Measurements from ENCODE around the gene RAD51B.

Gene RAD51B

GRCh38 chr14:67998834-67999233, 179.3 kb downstream of the RAD51B start:
- Histone ChIP-seq H3K4me1 (ENCODE audit: control insufficient read depth, low read depth, low read length) (no peaks in the 10 kb centered on the region), H3K9ac (ENCODE audit: low read length) (no peak overlapping the region), H3K9me3 (ENCODE audit: control insufficient read depth, low read depth, low read length) (no peaks in the 10 kb centered on the region), H3K4me3 (ENCODE audit: low read length) (no peak overlapping the region), H3K27me3 (ENCODE audit: control insufficient read depth, insufficient read depth, low read length) (no peaks in the 10 kb centered on the region), H3K27ac (ENCODE audit: low read length) (no peak overlapping the region), H3K36me3 (ENCODE audit: control insufficient read depth, low read depth, low read length) (no peaks in the 10 kb centered on the region)

- H3K36me3 ChIP-seq (ENCODE audit: control insufficient read depth, low read depth, low read length) = no peaks in the 10 kb centered on the region
- H3K9ac ChIP-seq (ENCODE audit: low read length) = no peak overlapping the region
- H3K4me1 ChIP-seq (ENCODE audit: control insufficient read depth, low read depth, low read length) = no peaks in the 10 kb centered on the region
- H3K27ac ChIP-seq (ENCODE audit: low read length) = no peak overlapping the region
- H3K9me3 ChIP-seq (ENCODE audit: control insufficient read depth, low read depth, low read length) = no peaks in the 10 kb centered on the region
- H3K27me3 ChIP-seq (ENCODE audit: control insufficient read depth, insufficient read depth, low read length) = no peaks in the 10 kb centered on the region
- H3K4me3 ChIP-seq (ENCODE audit: low read length) = no peak overlapping the region
These were observed 179.7 kb downstream of the RAD51B start for GRCh38 chr14:67999290-67999689.

- Histone ChIP-seq H3K9ac (ENCODE audit: low read length) (no peak overlapping the region), H3K4me3 (ENCODE audit: low read length) (no peak overlapping the region), H3K9me3 (ENCODE audit: control insufficient read depth, low read depth, low read length) (no peaks in the 10 kb centered on the region), H3K27me3 (ENCODE audit: control insufficient read depth, insufficient read depth, low read length) (no peaks in the 10 kb centered on the region), H3K36me3 (ENCODE audit: control insufficient read depth, low read depth, low read length) (no peaks in the 10 kb centered on the region), H3K27ac (ENCODE audit: low read length) (no peak overlapping the region), H3K4me1 (ENCODE audit: control insufficient read depth, low read depth, low read length) (no peaks in the 10 kb centered on the region)
These were observed 180.3 kb downstream of the RAD51B start for GRCh38 chr14:67999705-68000384.

GRCh38 chr14:68000511-68000910, 180.9 kb downstream of the RAD51B start:
- no peaks in the 10 kb centered on the region for H3K9me3 ChIP-seq (ENCODE audit: control insufficient read depth, low read depth, low read length)
- no peak overlapping the region for H3K27ac ChIP-seq (ENCODE audit: low read length)
- no peaks in the 10 kb centered on the region for H3K27me3 ChIP-seq (ENCODE audit: control insufficient read depth, insufficient read depth, low read length)
- H3K36me3 ChIP-seq (ENCODE audit: control insufficient read depth, low read depth, low read length) = no peaks in the 10 kb centered on the region
- no peak overlapping the region for H3K4me3 ChIP-seq (ENCODE audit: low read length)
- H3K4me1 ChIP-seq (ENCODE audit: control insufficient read depth, low read depth, low read length) = no peaks in the 10 kb centered on the region
- H3K9ac ChIP-seq (ENCODE audit: low read length) = no peak overlapping the region

- H3K27ac ChIP-seq (ENCODE audit: low read length) = no peak overlapping the region
- H3K4me1 ChIP-seq (ENCODE audit: control insufficient read depth, low read depth, low read length) = no peaks in the 10 kb centered on the region
- H3K36me3 ChIP-seq (ENCODE audit: control insufficient read depth, low read depth, low read length) = no peaks in the 10 kb centered on the region
- H3K27me3 ChIP-seq (ENCODE audit: control insufficient read depth, insufficient read depth, low read length) = no peaks in the 10 kb centered on the region
- no peaks in the 10 kb centered on the region for H3K9me3 ChIP-seq (ENCODE audit: control insufficient read depth, low read depth, low read length)
- H3K9ac ChIP-seq (ENCODE audit: low read length) = no peak overlapping the region
- H3K4me3 ChIP-seq (ENCODE audit: low read length) = no peak overlapping the region
These were observed 188.9 kb downstream of the RAD51B start for GRCh38 chr14:68008491-68008890.

GRCh38 chr14:68011406-68012028, 191.9 kb downstream of the RAD51B start:
- Histone ChIP-seq H3K9ac (ENCODE audit: low read length) (no peak overlapping the region), H3K36me3 (ENCODE audit: control insufficient read depth, low read depth, low read length) (no peaks in the 10 kb centered on the region), H3K27ac (ENCODE audit: low read length) (no peak overlapping the region), H3K4me3 (ENCODE audit: low read length) (no peak overlapping the region), H3K9me3 (ENCODE audit: control insufficient read depth, low read depth, low read length) (peaks cover 3% of the 10 kb centered on the region), H3K4me1 (ENCODE audit: control insufficient read depth, low read depth, low read length) (no peaks in the 10 kb centered on the region), H3K27me3 (ENCODE audit: control insufficient read depth, insufficient read depth, low read length) (no peaks in the 10 kb centered on the region)

GRCh38 chr14:68012871-68013270, 193.3 kb downstream of the RAD51B start:
- no peaks in the 10 kb centered on the region for H3K4me1 ChIP-seq (ENCODE audit: control insufficient read depth, low read depth, low read length)

GRCh38 chr14:68013326-68013725, 193.7 kb downstream of the RAD51B start:
- no peak overlapping the region for H3K9ac ChIP-seq (ENCODE audit: low read length)
- H3K4me1 ChIP-seq (ENCODE audit: control insufficient read depth, low read depth, low read length) = no peaks in the 10 kb centered on the region
- H3K9me3 ChIP-seq (ENCODE audit: control insufficient read depth, low read depth, low read length) = peaks cover 3% of the 10 kb centered on the region
- H3K27me3 ChIP-seq (ENCODE audit: control insufficient read depth, insufficient read depth, low read length) = no peaks in the 10 kb centered on the region
- no peaks in the 10 kb centered on the region for H3K36me3 ChIP-seq (ENCODE audit: control insufficient read depth, low read depth, low read length)
- no peak overlapping the region for H3K27ac ChIP-seq (ENCODE audit: low read length)
- no peak overlapping the region for H3K4me3 ChIP-seq (ENCODE audit: low read length)

More at GRCh38 chr14:68012871-68013270, 193.3 kb downstream of the RAD51B start:
- Histone ChIP-seq H3K4me3 (ENCODE audit: low read length) (no peak overlapping the region), H3K9me3 (ENCODE audit: control insufficient read depth, low read depth, low read length) (peaks cover 3% of the 10 kb centered on the region), H3K9ac (ENCODE audit: low read length) (no peak overlapping the region), H3K36me3 (ENCODE audit: control insufficient read depth, low read depth, low read length) (no peaks in the 10 kb centered on the region), H3K27ac (ENCODE audit: low read length) (no peak overlapping the region), H3K27me3 (ENCODE audit: control insufficient read depth, insufficient read depth, low read length) (no peaks in the 10 kb centered on the region)

GRCh38 chr14:68014771-68015170, 195.2 kb downstream of the RAD51B start:
- peaks cover 3% of the 10 kb centered on the region for H3K9me3 ChIP-seq (ENCODE audit: control insufficient read depth, low read depth, low read length)
- H3K9ac ChIP-seq (ENCODE audit: low read length) = no peak overlapping the region
- H3K4me1 ChIP-seq (ENCODE audit: control insufficient read depth, low read depth, low read length) = no peaks in the 10 kb centered on the region
- no peaks in the 10 kb centered on the region for H3K27me3 ChIP-seq (ENCODE audit: control insufficient read depth, insufficient read depth, low read length)
- no peak overlapping the region for H3K4me3 ChIP-seq (ENCODE audit: low read length)
- no peak overlapping the region for H3K27ac ChIP-seq (ENCODE audit: low read length)
- H3K36me3 ChIP-seq (ENCODE audit: control insufficient read depth, low read depth, low read length) = no peaks in the 10 kb centered on the region

- Histone ChIP-seq H3K27me3 (ENCODE audit: control insufficient read depth, insufficient read depth, low read length) (no peaks in the 10 kb centered on the region), H3K27ac (ENCODE audit: low read length) (no peak overlapping the region), H3K36me3 (ENCODE audit: control insufficient read depth, low read depth, low read length) (no peaks in the 10 kb centered on the region), H3K9ac (ENCODE audit: low read length) (no peak overlapping the region), H3K4me1 (ENCODE audit: control insufficient read depth, low read depth, low read length) (no peaks in the 10 kb centered on the region), H3K4me3 (ENCODE audit: low read length) (no peak overlapping the region), H3K9me3 (ENCODE audit: control insufficient read depth, low read depth, low read length) (peaks cover 3% of the 10 kb centered on the region)
These were observed 196.0 kb downstream of the RAD51B start for GRCh38 chr14:68015356-68016254.

- Histone ChIP-seq H3K4me1 (ENCODE audit: control insufficient read depth, low read depth, low read length) (no peaks in the 10 kb centered on the region), H3K36me3 (ENCODE audit: control insufficient read depth, low read depth, low read length) (no peaks in the 10 kb centered on the region), H3K9ac (ENCODE audit: low read length) (no peak overlapping the region), H3K4me3 (ENCODE audit: low read length) (no peak overlapping the region), H3K27me3 (ENCODE audit: control insufficient read depth, insufficient read depth, low read length) (no peaks in the 10 kb centered on the region), H3K27ac (ENCODE audit: low read length) (no peak overlapping the region), H3K9me3 (ENCODE audit: control insufficient read depth, low read depth, low read length) (peaks cover 3% of the 10 kb centered on the region)
These were observed 196.8 kb downstream of the RAD51B start for GRCh38 chr14:68016255-68016914.

All from iPS-18a (cell line).